HG02943 (cell line): Measurements from ENCODE around the gene FNDC3B.

ENCODE experiments used
- ATAC-seq: cut with Tn5 transposase; IDR thresholded peaks from one replicate; pipeline ENCODE4 v1.9.1; 2021; ENCODE audit warnings: mild to moderate bottlenecking, low read depth, moderate library complexity; ENCODE audit not compliant: unreplicated experiment

The FNDC3B gene

DNA sequence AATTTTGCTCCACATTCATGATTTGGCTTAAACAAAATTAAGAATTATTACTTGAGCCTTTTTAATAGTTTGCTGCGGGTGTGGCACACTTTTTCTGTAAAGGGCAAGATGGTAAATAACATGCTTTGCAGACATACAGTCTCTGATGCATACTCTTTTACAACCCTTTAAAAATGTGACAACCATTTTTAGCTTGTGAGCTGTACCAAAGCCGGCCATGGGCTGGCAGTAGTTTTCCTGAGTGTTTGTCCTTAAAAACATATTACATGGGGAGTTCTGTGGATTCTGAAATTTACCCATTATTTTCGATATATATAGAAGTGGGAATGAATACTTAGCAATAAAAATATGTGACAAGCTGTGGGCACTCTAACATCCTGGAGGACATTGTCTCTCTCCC lies 163.4 kb downstream of the FNDC3B start:
- ATAC-seq, result no peak

DNA sequence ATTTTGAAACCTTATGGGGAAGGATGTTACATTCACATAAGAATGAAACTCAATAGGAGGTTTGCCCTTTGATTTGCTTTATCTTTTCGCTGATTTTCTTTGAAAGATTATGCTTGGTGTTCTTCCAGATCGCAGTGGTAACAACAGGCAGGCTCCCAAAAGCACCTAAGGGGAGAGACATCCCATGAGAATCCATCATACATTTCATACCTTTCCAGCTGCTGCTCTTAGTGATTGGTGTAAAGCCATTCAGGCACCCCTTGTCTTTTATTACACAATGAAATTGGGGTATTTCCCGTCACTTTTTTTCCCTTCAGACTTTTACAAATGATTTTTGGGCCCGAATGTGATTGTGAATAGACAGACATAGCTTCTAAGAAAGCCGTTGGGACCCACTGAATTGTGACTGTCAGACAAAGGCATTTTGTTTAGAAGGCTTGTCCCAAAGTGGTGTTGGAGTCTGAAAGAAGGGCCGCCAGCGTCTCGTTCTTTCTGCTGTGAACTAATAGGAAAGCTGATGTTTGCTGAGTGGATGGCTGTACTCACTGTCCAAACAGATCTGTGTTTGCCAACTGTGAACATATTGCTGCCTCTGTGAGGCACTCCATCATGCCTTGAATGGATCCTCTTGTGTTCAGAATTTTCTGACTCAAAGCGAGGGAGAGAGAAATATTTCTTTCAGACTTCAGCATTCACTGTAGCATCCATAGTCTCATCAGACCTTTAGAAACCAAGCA lies 164.3 kb downstream of the FNDC3B start:
- no peak for ATAC-seq

DNA sequence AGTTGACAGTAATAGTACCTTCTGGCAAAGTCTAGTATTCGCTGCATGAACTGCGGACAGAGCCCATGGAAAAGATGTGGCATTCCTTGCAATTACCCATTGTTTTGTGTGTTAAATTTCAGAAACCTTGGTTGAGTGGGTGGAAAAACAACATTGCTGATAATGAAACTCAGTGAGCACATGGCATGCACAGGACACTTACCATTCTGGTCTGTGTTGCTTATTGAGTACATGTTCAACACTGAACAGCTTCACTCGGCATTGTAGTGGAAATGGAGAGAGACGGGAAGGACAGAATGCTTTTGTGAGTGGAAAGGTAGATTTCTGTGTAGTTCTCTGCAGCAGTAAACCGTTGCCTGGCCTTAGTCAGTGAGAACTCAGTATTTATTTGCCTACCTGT lies 165.3 kb downstream of the FNDC3B start:
- ATAC-seq, result no peak

DNA sequence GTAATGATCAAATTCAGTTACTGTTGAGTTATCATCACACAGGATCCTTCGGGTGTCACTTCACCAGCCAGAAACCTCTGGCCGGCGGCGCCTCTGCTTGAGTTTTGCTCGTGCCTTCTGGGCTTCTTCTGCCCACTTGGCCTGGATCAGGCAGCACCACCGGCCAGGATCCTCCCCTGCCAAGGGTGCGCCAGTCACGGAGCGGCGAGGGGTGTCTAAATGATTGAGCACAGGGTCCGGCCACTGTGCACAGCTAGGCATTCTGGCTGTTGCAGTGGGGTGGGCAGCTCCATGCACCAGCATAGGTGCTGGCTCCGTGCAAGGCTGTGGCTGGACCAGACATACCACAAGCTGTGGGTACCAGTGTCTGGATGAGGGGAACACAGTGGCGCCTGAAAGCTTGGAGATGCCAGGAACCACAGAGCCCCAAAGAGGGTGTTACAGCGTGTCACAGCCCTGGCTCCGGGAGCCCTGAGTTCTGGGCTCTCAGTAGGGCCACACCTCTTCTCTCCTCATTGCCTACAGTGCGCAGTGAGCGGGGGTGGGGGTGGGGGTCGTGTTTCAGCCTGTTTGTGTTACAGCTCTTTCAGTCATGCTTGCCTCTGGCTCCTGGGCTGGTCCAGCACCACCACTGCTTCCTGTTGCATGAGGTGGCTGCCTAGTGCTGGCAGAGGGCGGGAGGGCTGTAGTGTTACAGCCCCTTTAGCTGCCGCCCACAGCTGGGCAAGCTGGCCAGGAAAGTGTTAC lies 169.4 kb downstream of the FNDC3B start:
- no peak for ATAC-seq

GRCh38 chr3:172209333-172210321 lies 170.2 kb downstream of the FNDC3B start:
- ATAC-seq, result no peak

DNA sequence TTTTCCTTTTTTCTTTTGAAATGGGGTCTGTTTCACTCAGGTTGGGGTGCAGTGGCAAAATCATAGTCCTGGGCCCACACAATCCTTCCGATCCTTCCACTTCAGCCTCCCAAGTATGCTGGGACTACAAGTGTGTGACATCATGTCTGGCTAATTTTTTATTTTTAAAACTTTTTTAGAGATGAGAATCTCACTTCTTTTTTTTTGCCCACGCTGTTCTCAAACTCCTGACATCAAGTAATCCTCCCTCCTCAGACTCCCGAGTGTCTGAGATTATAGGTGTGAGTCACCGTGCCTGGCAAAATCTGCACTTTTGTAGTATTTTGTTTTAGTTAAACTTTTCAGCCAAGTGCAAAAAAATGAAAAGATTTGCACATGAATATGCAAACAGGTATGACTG lies 171.0 kb downstream of the FNDC3B start:
- ATAC-seq, result no peak

DNA sequence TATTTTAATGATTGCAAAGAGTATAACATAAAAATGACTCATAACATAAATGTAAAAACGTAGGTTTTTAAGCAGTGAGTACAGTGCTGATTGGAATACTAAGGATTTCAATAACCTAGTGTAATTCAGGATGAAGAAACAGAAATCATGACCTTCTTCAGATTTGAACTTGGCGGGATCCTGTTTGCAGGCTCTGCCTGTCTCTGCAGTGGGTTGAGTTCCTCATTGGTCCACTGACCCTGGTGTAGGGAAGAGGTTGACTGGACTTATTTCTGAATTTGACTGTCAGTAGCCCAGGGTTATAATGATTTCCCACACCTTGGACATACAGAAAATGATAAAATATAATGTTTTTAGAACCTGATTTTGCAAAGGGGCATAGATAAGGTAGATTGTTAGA lies 171.7 kb downstream of the FNDC3B start:
- no peak for ATAC-seq

DNA sequence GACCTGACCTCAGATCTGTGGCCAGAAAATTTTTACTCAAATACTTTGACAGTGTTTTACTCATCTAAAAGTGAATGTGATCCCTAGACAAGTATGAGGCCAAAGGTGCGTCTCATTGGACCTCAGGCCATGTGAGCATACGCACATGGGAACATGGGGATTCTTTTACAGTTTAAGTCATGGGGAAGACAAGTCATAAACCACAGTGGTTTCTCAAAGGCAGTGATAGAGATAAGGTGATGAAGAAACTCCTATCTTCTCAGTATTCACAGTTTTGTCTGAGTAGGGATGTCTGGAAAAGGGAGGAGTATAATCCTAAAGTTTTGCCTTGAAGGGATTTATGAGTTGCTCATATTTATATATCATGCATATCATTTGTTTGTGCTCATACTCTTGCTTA lies 173.8 kb downstream of the FNDC3B start:
- ATAC-seq, result no peak

DNA sequence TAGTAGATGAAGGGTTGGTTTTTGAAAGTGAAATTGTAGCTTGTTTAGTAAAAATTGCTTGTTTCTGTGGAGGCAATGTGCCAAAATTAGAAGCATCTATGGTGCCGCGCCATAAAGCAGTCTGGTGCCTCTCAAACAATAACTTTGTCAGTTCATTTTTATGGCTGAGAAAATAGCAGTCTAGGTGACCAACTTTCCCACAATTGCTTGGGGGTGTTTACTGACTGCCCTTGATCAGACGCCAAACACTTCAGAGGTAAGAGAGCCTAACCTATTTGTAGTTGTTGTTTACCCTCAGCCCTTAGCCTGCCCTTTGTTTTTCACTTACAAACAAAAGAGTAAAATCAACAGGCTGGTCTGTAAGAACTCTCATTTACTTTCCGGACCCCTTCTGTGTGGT lies 174.5 kb downstream of the FNDC3B start:
- ATAC-seq, result no peak

GRCh38 chr3:172216267-172216666 lies 176.9 kb downstream of the FNDC3B start:
- ATAC-seq, result no peak

GRCh38 chr3:172216911-172217310 lies 177.5 kb downstream of the FNDC3B start:
- ATAC-seq, result no peak

DNA sequence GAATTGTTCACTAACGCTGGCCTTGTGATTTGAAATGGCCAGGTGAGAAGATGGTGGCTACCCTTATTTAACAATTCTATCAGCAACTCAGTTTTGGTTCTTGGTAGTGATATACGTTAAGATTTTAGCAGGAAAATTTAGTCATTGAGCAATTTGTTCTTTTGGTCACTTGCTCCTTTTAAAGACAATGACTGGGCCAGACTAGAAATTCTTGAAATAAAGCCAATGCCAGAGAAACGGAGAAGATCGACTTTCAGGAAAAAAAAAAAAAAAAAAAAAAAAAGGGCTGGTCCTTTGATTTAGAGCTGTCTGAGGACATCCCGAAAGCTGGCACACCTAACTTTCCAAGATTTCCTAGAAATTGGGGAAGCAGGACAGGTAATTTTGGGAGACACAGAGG lies 178.5 kb downstream of the FNDC3B start:
- ATAC-seq, result no peak

DNA sequence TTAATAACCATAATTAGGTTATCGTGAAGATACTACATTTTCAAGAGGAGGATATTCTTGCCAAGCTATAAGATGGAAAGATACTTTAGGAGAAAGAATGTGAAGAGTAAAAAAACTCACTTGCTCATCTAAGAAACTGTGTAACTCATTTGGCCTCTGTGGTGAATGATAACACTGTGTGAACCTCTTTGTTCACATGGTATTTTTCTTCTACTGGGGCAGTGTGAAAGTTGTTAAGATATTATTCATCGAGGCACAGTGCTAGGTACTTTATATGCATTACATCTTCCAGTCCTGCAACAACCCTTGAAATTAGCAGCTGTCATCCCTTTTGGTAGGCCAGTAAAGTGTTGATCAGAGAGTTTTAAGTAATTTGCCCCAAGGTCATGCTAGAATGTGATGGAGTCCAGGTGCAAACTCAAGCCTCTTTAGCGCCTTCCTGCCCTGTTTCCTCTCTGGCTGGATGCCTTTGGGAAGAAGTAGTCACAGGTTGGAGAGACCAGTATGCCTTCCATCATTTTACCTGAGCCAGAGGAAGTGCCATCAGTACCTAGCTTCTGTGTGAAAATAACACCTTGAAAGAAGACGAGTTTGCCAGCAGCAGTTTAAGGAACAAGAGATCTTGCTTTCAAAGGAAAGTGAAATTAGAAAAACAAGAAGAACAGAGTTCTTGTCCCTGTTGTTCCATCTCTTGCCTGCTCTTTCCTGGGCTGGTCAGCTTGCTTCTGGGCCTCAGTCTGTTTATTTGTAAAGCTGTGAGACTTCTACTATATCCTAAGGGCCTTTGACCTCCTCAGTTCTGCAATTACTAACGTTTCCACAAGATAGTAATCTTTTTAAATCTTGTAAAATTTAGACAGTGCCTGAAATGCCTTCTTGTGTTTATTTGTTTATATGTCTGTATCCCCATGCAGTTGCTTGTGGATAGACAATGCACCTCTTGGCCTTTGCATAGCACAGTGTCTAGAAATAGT lies 179.3 kb downstream of the FNDC3B start:
- no peak for ATAC-seq

DNA sequence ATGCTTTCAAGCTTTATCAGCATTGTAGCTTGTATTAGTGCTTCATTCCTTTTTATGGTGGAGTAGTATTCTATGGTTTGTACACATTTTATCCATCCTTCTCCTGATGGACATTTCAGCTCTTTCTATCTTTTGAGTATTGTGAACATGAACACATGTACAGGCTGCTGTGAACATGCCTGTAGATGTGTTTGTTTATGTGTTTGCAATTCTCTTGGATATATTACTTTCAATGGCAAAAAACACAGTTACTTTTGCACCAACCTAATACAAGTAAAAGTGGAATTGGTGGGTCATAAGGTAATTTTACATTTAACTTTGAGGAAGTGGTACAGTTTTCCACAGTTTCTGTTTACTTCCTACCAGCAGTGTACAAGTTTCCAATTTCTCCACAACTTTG lies 180.4 kb downstream of the FNDC3B start:
- no peak for ATAC-seq

- ATAC-seq, result no peak
These were observed 182.2 kb downstream of the FNDC3B start for GRCh38 chr3:172221547-172221946.

GRCh38 chr3:172222478-172223071 lies 183.2 kb downstream of the FNDC3B start:
- ATAC-seq, result no peak

- ATAC-seq, result no peak
These were observed 184.5 kb downstream of the FNDC3B start for GRCh38 chr3:172223870-172224269.

- ATAC-seq, result no peak
These were observed 185.3 kb downstream of the FNDC3B start for GRCh38 chr3:172224560-172225214.

DNA sequence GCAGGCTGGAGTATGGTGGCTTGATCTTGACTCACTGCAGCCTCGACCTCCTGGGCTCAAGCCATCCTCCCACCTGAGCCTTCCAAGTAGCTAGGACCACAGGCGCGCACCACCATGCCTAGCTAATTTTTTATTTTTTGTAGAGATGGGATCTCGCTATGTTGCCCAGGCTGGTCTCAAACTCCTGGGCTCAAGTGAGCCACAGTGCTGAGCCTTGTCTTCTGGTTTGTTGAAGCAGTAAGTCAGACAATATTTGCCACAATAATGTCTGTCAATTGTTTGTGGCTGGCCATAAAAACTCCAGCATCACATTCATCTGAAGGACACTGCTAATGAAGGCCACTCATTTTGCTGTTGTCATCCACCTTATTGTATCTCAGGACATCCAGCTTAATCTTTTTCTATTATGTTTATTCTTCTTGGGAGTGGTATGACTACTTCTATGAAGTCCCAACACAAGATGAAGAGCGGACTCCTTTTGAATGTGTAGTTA lies 185.9 kb downstream of the FNDC3B start:
- no peak for ATAC-seq
